ENCODE data around the gene MICAL3.

The MICAL3 gene

GRCh38 chr22:17833489-17833888 is 190.9 kb downstream of the MICAL3 start:
- no peak overlapping the region for H3K4me3 ChIP-seq (ENCODE audit: control insufficient read depth, low read depth, low read length)
- no peak for DNase-seq (ENCODE audit: low read depth)
- no peak for TF ChIP-seq CTCF (conservative IDR thresholded peaks at IDR 0.05; ENCODE audit: control insufficient read depth, insufficient read depth, low read depth, low read length)

- DNase-seq (ENCODE audit: low read depth): no peak
- no peak overlapping the region for H3K4me3 ChIP-seq (ENCODE audit: control insufficient read depth, low read depth, low read length)
- no peak for TF ChIP-seq CTCF (conservative IDR thresholded peaks at IDR 0.05; ENCODE audit: control insufficient read depth, insufficient read depth, low read depth, low read length)
These were observed 191.7 kb downstream of the MICAL3 start for GRCh38 chr22:17832665-17833064.

- H3K4me3 ChIP-seq (ENCODE audit: control insufficient read depth, low read depth, low read length): peak overlapping the region; percentile 20
- no peak for TF ChIP-seq CTCF (conservative IDR thresholded peaks at IDR 0.05; ENCODE audit: control insufficient read depth, insufficient read depth, low read depth, low read length)
- DNase-seq (ENCODE audit: low read depth): peak; percentile 77
These were observed 192.7 kb downstream of the MICAL3 start for GRCh38 chr22:17831501-17832251.

GRCh38 chr22:17830043-17830961 is 194.1 kb downstream of the MICAL3 start:
- peak; percentile 78 for DNase-seq (ENCODE audit: low read depth)
- TF ChIP-seq CTCF (conservative IDR thresholded peaks at IDR 0.05; ENCODE audit: control insufficient read depth, insufficient read depth, low read depth, low read length): peak; percentile 100
- H3K4me3 ChIP-seq (ENCODE audit: control insufficient read depth, low read depth, low read length): no peak overlapping the region

GRCh38 chr22:17829695-17830042 is 194.7 kb downstream of the MICAL3 start:
- H3K4me3 ChIP-seq (ENCODE audit: control insufficient read depth, low read depth, low read length): no peak overlapping the region
- peak; percentile 41 for DNase-seq (ENCODE audit: low read depth)

More at GRCh38 chr22:17829695-17830042, 194.7 kb downstream of the MICAL3 start:
- no peak for TF ChIP-seq CTCF (conservative IDR thresholded peaks at IDR 0.05; ENCODE audit: control insufficient read depth, insufficient read depth, low read depth, low read length)

All from fibroblast of mammary gland (primary cell).